IgD-negative memory B cell (primary cell): ENCODE measurements around the gene PEX14. TPM values are rescaled to one million over a fixed set of nuclear protein-coding genes. Genes with fewer than 3 reads are reported as not detected.

Experiments
- H3K27ac Mint-ChIP-seq, 3 donors: one replicate each; pipeline ENCODE4 v1.8.0; 2020 to 2022; ENCODE audit warnings: mild to moderate bottlenecking in 3 of 3, mixed read lengths in 3 of 3, moderate library complexity in 1 of 3
- H3K27me3 Mint-ChIP-seq: one replicate; pipeline ENCODE4 v1.8.0; 2021; ENCODE audit warnings: mixed read lengths
- H3K36me3 Mint-ChIP-seq: one replicate; pipeline ENCODE4 v1.8.0; 2020; ENCODE audit warnings: mild to moderate bottlenecking, mixed read lengths
- H3K4me1 Mint-ChIP-seq, 3 donors: one replicate each; pipeline ENCODE4 v1.8.0; 2020 to 2022; ENCODE audit warnings: mixed read lengths in 3 of 3, mild to moderate bottlenecking in 1 of 3
- H3K4me3 Mint-ChIP-seq, 4 donors: one replicate each; pipeline ENCODE4 v1.8.0; 2020 to 2022; ENCODE audit warnings: mild to moderate bottlenecking in 4 of 4, mixed read lengths in 4 of 4, moderate library complexity in 3 of 4
- H3K9me3 Mint-ChIP-seq, 3 donors: one replicate each; pipeline ENCODE4 v1.8.0; 2020 to 2021; ENCODE audit warnings: mixed read lengths in 3 of 3, mild to moderate bottlenecking in 1 of 3
- polyA plus RNA-seq: library from polyadenylated mRNA; unstranded; fragments of 300-500 nt; fragmentation: Illumina TruSeq; gene quantifications from one replicate; pipeline ENCODE4 v1.2.3, GENCODE V29; 2021

PEX14 gene
- polyA plus RNA-seq, 1 donor from 2014 or later = 7.6 TPM

DNA sequence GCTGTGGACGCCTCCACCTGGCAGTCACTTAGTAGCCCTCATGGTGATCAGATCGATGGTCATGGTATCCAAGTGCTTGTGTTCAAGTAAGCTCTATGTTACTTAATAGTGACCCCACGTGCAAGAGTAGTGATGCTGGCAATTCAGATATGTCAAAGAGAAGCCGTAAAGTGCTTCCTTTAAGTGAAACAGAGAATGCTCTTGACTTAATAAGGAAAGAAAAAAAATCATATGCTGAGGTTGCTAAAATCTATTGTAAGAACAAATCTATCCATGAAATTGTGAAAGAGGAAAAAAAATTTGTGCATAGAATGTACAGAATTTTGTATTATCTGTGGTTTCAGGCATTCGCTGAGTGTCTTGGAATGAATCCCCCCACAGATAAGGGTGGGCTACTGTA lies 113.9 kb downstream of the PEX14 start:
- H3K27ac Mint-ChIP-seq = no peak overlapping the region
- no peak overlapping the region for H3K4me3 Mint-ChIP-seq
- no peaks in the 10 kb centered on the region for H3K9me3 Mint-ChIP-seq
- H3K36me3 Mint-ChIP-seq = peaks cover 6% of the 10 kb centered on the region
- H3K27me3 Mint-ChIP-seq = no peaks in the 10 kb centered on the region
- H3K4me1 Mint-ChIP-seq = peaks cover 3 to 8% (median 6%) of the 10 kb centered on the region in 3 donors

DNA sequence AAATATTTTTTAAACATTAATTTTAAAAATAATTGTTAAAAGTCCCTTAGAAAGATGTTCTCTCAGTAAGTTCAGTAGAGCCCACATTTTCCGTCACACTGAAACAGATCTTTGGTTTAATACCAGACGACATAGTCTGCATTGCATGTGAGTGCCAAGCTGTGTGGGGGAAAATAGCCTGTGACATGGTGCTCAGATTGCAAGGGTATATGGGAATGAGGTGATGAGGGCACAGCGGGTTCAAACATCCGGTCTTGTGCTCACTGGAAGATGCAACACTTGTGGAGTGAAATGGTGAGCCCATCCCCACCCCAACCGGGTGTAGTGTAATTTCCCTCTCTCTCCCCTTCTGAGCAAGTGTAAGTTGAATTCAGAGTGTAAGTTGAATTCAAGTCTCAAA lies 114.3 kb downstream of the PEX14 start:
- Mint-ChIP-seq H3K27me3 (no peaks in the 10 kb centered on the region), H3K4me3 (peak overlapping the region in 1 of 4 donors; percentile 65), H3K9me3 (no peaks in the 10 kb centered on the region), H3K4me1 (peaks cover 3 to 7% (median 3%) of the 10 kb centered on the region in 3 donors), H3K27ac (no peak overlapping the region), H3K36me3 (peaks cover 5% of the 10 kb centered on the region)

DNA sequence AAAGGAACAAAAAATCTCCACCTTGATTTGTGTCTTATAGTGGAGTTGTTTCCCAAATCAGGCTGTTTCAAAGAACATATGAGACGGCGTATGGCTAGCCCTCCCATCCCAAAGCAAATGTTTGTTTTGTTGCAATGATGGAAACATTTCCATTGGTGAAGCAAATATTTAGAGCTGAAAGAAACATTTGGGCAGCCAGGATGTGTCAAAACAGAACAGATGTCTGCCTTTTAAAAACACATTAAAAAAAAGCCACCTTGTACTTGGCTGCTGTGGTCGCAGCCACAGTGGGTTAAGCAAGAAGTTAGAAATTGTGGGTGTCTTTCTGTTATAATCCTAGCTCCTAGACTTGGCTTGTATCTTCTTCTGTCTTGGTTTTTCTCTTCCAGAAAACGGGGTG lies 116.3 kb downstream of the PEX14 start:
- no peaks in the 10 kb centered on the region for H3K9me3 Mint-ChIP-seq
- no peak overlapping the region for H3K4me3 Mint-ChIP-seq
- peaks cover 2% of the 10 kb centered on the region for H3K36me3 Mint-ChIP-seq
- no peak overlapping the region for H3K27ac Mint-ChIP-seq
- H3K27me3 Mint-ChIP-seq = no peaks in the 10 kb centered on the region
- H3K4me1 Mint-ChIP-seq = peaks cover 7 to 9% (median 7%) of the 10 kb centered on the region in 3 donors

DNA sequence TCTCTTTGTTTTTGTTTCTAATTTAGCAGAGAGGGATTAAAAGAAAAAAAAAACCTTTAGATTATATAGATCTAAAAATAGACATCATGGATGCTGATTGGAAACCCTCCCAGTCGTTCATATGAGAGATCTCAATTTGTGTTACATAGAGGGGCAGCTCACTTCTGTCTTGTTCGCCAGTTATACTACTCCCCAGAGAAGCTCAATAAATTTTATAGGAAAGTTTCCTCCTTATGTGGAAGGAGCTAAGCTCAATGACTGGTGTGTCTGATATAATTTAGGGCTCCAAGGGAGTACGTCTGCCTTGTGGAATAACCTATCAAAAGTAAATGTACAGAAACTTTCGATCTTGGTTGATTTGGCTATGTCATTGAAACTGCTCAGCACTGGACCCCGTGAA lies 117.6 kb downstream of the PEX14 start:
- Mint-ChIP-seq H3K36me3 (peaks cover 2% of the 10 kb centered on the region), H3K27me3 (no peaks in the 10 kb centered on the region), H3K27ac (no peak overlapping the region), H3K4me3 (no peak overlapping the region), H3K4me1 (peaks cover 7% of the 10 kb centered on the region in 3 donors), H3K9me3 (no peaks in the 10 kb centered on the region)

DNA sequence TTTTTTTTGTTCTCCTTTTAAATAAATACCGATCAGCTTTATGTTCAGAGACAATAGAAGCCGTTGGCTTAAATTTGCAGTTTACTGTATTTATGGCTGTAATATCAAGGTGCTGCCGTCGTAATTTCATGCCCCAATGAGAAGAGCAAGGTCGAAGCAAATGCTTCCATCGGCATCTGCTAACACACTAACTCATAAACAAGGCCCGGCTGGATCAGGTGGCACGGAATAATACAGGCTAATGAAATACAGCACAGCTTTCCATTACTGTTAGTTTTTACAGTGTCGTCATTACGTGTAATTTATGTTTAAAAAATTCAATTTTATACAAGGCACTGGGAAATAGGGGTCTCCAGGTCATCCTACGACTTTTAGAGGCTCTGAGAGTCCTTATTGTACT lies 119.0 kb downstream of the PEX14 start:
- no peak overlapping the region for H3K4me3 Mint-ChIP-seq

DNA sequence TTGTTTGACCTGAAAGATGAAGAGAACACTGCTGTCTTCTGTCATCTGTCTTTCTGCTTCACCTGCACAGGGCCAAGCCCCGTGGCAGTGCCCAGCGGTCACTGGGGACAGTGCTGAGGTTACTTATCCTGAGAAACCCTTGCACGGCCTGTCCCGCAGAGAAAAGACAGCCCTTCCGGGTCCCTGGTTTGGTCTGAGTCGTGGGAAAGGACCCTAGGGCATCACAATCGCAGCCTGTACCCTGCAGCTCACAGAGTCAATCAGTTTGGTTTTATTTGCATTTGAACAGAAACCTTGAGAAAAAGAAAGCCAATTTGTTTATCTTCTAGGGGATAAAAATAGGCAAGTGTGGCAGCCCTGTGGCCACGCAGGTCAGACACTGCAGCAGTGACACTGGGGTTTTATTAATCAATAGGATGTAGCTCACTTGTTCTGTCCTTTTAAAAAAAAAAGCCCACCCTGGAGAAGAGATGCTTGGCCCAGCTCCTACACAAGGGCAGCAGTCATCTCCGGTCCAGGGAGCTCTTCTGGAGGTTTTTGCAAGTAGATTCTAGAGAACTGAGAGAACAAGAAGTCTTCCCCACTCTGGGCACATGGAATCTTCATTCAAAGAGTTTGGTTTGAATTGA lies 120.0 kb downstream of the PEX14 start:
- Mint-ChIP-seq H3K4me3 (peak overlapping the region in 1 of 4 donors; percentile 72), H3K27ac (no peak overlapping the region), H3K36me3 (peaks cover 4% of the 10 kb centered on the region), H3K4me1 (peaks cover 7% of the 10 kb centered on the region in 3 donors), H3K9me3 (no peaks in the 10 kb centered on the region), H3K27me3 (no peaks in the 10 kb centered on the region)

More for the DNA sequence above, 119.0 kb downstream of the PEX14 start:
- Mint-ChIP-seq H3K4me1 (peaks cover 7% of the 10 kb centered on the region in 3 donors), H3K9me3 (no peaks in the 10 kb centered on the region), H3K27ac (no peak overlapping the region), H3K27me3 (no peaks in the 10 kb centered on the region), H3K36me3 (peaks cover 4% of the 10 kb centered on the region)

DNA sequence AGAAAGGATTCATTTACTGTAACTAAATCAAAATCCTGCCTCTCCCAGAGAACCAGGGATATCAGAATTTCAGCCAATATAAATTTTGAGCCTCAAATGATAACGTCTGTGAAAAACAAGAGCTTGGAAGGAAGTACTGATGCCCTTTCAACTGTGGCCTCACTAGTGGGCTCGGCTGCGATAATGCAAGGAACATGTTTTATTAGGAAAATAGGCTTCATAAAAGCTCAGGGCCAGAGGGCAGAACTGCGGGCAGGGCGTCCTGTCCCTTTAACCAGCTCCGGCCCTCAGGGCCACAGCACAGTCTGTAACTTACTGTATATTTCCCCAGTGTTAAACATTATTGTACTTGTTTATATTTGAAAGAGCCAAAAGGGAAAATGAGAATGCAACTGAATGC lies 122.0 kb downstream of the PEX14 start:
- Mint-ChIP-seq H3K36me3 (peaks cover 2% of the 10 kb centered on the region), H3K4me3 (no peak overlapping the region), H3K27ac (no peak overlapping the region), H3K9me3 (no peaks in the 10 kb centered on the region), H3K4me1 (peaks cover 7% of the 10 kb centered on the region in 3 donors), H3K27me3 (no peaks in the 10 kb centered on the region)

DNA sequence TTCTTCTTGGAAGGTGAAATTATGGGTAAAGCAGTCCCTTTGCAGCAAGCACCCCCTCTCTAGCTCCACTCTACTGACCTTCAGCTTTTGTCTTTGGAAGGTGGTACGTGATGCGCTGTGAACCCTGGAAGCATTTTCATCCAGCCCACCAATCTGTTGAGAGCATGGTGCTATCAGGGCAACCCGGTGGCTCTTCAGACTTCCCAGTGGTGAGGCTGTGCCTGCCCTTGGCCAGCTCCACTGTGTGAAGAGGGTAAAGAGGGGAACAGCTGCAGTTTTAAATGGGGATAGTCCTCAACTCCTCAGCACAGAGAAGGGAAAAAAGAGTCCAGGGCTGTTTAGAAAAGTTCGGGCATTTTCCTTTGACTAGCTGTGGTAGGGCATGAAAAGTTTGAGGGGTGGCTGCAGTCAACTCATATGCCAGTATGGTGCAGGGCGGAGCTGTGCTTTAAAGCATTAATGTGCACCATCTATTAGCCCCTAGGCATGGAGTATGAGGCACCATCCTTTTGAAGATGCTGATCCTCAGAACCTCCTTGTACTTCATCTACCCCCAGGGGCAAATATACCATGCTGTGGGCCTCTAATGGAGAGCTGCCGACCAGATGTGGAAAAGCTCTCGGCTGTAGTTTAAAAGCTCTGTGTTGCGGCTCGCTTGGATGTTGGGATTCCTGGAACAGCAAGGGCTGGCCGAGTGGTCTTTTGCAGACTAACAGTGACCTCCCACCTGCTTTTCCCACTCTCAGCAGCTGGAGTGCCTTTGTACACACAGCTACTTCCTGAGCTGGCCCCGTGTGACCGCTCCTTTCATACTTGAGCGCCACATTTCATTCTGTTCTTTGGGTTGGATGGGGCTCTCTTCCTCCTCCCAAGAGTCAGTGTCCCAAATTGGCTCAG lies 123.0 kb downstream of the PEX14 start:
- no peak overlapping the region for H3K27ac Mint-ChIP-seq
- peaks cover 7% of the 10 kb centered on the region in 3 donors for H3K4me1 Mint-ChIP-seq
- H3K27me3 Mint-ChIP-seq = no peaks in the 10 kb centered on the region
- no peaks in the 10 kb centered on the region for H3K9me3 Mint-ChIP-seq
- H3K4me3 Mint-ChIP-seq = no peak overlapping the region
- peaks cover 2% of the 10 kb centered on the region for H3K36me3 Mint-ChIP-seq

DNA sequence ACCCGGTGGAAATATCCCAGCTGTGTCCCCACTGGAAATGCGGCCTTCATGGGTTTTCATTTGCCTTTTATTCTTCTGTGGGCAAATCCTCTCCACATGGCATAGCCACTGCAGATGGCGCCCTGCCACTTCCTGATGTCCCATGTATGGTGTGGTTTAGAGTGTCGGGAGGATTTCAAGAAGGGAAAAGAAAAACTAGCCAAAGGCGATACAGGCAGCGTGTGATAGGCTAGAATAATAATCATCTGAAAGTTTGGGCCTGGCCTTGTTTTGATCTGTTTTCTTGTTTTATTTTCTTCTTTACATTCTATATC lies 123.6 kb downstream of the PEX14 start:
- Mint-ChIP-seq H3K4me1 (peaks cover 4 to 7% (median 7%) of the 10 kb centered on the region in 3 donors), H3K9me3 (no peaks in the 10 kb centered on the region), H3K27ac (no peak overlapping the region), H3K27me3 (no peaks in the 10 kb centered on the region), H3K36me3 (peaks cover 2% of the 10 kb centered on the region), H3K4me3 (no peak overlapping the region)

DNA sequence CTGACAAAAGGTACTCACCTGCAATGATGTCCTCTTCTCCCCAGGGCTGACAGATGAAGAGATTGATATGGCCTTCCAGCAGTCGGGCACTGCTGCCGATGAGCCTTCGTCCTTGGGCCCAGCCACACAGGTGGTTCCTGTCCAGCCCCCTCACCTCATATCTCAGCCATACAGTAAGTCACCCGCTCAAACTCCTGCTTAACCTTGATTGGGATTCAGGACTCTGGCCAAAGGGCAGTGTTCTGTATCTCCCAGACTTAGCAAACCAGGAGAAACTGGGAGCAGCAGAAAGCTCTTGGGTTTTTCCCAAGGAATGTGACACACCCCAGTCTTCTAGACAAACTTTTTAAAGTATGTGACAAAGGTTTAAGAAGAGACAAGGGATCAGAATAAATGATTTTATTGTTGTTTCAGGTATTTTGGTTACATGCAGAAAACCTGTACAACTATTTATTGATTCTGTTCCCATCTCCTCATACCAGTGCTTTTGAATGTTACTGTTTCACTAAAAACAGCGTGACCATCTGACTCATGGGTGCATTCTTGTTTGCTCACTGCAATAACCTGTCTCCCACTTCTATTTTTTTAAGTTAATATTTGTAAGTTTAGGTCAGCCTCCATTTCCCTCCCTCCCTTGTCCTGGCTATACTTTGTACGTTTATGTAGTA lies 124.6 kb downstream of the PEX14 start:
- no peak overlapping the region for H3K4me3 Mint-ChIP-seq
- H3K9me3 Mint-ChIP-seq = no peaks in the 10 kb centered on the region
- no peak overlapping the region for H3K27ac Mint-ChIP-seq
- no peaks in the 10 kb centered on the region for H3K27me3 Mint-ChIP-seq
- peaks cover 4% of the 10 kb centered on the region for H3K36me3 Mint-ChIP-seq
- peaks cover 0 to 5% (median 4%) of the 10 kb centered on the region in 3 donors for H3K4me1 Mint-ChIP-seq

DNA sequence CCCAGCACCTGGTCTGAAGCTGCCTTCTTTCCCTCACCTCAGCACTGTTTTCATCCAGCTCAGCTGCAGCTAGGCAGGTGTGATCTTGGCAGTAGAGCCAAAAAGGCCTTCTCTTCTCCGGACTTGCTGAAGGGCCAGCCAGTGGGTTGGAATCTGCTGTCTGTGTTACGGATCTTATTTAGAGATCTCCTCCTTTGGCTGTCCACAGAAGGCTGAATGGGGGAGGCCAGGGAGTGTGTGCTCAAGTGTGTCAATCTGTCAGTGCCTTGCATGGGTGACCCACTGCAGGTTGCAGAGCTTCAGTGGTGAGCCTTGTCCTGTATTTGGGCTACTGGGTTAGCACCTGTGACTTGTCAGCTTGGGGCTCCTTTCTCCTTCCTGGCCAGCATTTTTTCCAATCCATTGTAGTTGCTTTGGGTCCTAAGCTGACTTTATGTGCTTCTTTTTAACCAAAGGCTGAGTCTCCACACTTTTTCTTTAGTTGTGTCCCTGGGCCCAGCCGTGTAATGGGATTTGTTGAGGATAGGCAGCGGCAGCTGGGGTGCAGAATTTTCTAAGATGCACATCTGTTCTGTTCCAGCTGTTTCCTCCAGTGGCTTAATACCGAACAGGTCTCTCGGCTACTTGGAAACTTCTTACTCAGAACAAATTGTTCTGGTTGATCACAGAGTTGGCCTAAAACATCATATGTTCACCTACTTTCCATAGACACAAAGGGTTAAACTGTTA lies 126.8 kb downstream of the PEX14 start:
- no peaks in the 10 kb centered on the region for H3K4me1 Mint-ChIP-seq
- H3K9me3 Mint-ChIP-seq = no peaks in the 10 kb centered on the region
- peak overlapping the region in 1 of 4 donors; percentile 61 for H3K4me3 Mint-ChIP-seq
- H3K27ac Mint-ChIP-seq = no peak overlapping the region
- no peaks in the 10 kb centered on the region for H3K27me3 Mint-ChIP-seq
- H3K36me3 Mint-ChIP-seq = peaks cover 7% of the 10 kb centered on the region

DNA sequence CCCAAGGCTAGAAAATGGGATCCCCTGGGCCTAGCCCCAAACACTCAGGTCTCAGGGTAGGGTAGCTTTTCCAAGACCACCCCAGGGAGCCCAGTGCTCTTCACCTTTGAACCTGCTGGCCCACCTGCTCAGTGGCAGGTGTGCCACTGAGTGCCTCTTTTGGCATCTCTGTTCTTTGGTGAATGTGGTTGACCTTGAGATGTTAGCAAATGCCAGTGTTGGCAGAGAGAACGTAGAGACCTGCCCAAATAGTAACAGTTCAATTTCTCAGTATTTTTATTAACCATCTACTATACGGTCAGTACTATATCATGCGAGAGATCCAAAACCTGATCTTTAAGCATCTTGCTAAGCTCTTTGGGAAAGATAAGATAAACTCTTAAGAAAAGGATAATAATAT lies 128.2 kb downstream of the PEX14 start:
- no peaks in the 10 kb centered on the region for H3K27me3 Mint-ChIP-seq
- H3K27ac Mint-ChIP-seq = peak overlapping the region in 1 of 3 donors; percentile 27
- H3K9me3 Mint-ChIP-seq = no peaks in the 10 kb centered on the region
- H3K36me3 Mint-ChIP-seq = peaks cover 7% of the 10 kb centered on the region
- no peak overlapping the region for H3K4me3 Mint-ChIP-seq
- no peaks in the 10 kb centered on the region for H3K4me1 Mint-ChIP-seq

DNA sequence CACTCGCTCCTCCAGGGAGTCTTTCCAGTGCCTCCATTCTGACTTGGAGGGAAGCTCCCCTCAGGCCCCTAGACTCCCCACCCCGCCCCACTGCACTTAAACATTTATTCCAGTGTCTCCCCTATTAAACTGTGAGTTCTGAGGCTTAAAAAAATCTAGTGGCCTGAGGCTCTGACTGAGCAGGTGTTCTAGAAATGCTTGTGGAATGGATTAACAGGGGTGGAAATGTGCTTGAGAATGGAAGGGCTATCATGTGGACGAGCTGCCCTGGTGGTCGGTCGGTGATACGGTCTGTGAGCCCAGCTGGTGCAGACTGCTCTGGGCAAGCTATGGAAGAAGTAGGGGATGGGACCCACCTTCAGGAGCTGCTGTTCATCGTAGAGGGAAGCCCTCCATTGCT lies 130.2 kb downstream of the PEX14 start:
- Mint-ChIP-seq H3K27ac (peak overlapping the region in 1 of 3 donors; percentile 78), H3K9me3 (no peaks in the 10 kb centered on the region), H3K4me1 (no peaks in the 10 kb centered on the region), H3K4me3 (no peak overlapping the region), H3K36me3 (peaks cover 9% of the 10 kb centered on the region), H3K27me3 (no peaks in the 10 kb centered on the region)

DNA sequence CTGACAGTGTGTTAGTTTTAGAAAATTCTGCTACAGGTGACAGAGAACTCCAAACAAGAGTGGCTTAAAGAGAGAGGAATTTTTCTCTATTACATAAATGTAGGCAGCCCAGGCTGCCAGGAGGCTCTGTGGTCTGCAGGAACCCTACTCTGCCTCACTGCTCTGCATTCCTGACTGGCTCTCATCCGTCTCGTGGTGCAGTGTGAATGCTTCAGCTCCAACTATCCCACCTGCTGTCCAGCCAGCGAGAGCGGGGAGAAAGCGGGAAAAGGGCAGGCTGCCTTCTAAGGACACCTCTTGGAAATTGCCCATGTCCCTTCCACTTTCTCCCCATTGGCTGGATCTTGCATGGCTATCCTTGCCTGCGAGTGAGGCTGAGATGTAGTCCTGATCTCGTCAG lies 131.3 kb downstream of the PEX14 start:
- Mint-ChIP-seq H3K27ac (no peak overlapping the region), H3K4me3 (no peak overlapping the region), H3K9me3 (no peaks in the 10 kb centered on the region), H3K36me3 (peaks cover 9% of the 10 kb centered on the region), H3K4me1 (peaks cover 0 to 2% (median 0%) of the 10 kb centered on the region in 3 donors), H3K27me3 (no peaks in the 10 kb centered on the region)

DNA sequence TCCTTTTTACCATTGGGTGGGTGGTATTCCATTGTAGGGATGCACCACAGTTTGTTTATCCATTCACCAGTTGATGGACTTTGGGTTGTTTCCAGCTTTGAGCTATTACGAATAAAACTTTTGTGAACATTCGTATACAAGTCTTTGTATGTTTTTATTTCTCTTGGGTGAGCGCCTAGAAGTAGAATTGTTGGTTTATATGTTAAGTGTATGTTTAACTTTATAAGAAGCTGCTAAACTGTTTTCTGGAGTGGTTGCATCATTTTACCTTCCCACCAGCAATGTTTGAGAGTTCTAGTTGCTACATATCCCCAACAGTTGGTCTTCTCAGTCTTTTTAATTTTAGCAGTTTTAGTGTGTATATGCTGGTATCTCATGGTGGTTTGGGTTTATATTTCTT lies 132.5 kb downstream of the PEX14 start:
- H3K4me1 Mint-ChIP-seq = peaks cover 0 to 2% (median 0%) of the 10 kb centered on the region in 3 donors
- no peaks in the 10 kb centered on the region for H3K27me3 Mint-ChIP-seq
- no peak overlapping the region for H3K4me3 Mint-ChIP-seq
- H3K36me3 Mint-ChIP-seq = peaks cover 9% of the 10 kb centered on the region
- H3K27ac Mint-ChIP-seq = peak overlapping the region in 1 of 3 donors; percentile 25
- H3K9me3 Mint-ChIP-seq = no peaks in the 10 kb centered on the region
